Common myeloid progenitor, CD34-positive (primary cell): ENCODE results near the gene PAK2.
"Not testable (repeated sequence)": the region's sequence is repeated elsewhere in the genome, so short reads cannot be mapped to it uniquely, and the experiment has no call there.

ENCODE experiments used
- CTCF ChIA-PET: fragments of 350-600 bp; sonication (Branson Sonifier 250); formaldehyde crosslinking; loops from one replicate; lab custom pipeline; 2021; ENCODE audit warnings: antibody characterized with exemption; lab: Charles Lee
- POLR2A ChIA-PET: fragments of 350-600 bp; sonication (Branson Sonifier 250); formaldehyde crosslinking; loops from one replicate; lab custom pipeline; 2021; ENCODE audit warnings: antibody characterized with exemption; lab: Charles Lee
- DNase-seq, 3 donors: peaks; one replicate each; pipeline versions ENCODE4 v3.0.0 to v3.0.0-alpha.2; 2013
- H3K27ac ChIP-seq, 2 experiments: 1 replicate in 1 of 2; 2 replicates in 1 of 2; pipeline ENCODE4 v1.7.0; 2013; ENCODE audit warnings: inconsistent platforms in 2 of 2, low read length in 2 of 2, mild to moderate bottlenecking in 2 of 2, low read depth in 1 of 2, moderate library complexity in 1 of 2; ENCODE audit not compliant: severe bottlenecking in 2 of 2, insufficient read depth in 1 of 2, poor library complexity in 1 of 2
- H3K27me3 ChIP-seq, 5 experiments: replicated peaks in 2 of 5; 1 replicate in 3 of 5; 2 replicates in 2 of 5; pipeline versions ENCODE4 v1.6.1 to v1.7.0; 2013; ENCODE audit warnings: low read length in 4 of 5, mild to moderate bottlenecking in 2 of 5, moderate library complexity in 2 of 5, inconsistent platforms in 1 of 5; ENCODE audit not compliant: insufficient read depth in 5 of 5, control insufficient read depth in 4 of 5
- H3K36me3 ChIP-seq, 4 experiments: 1 replicate in 2 of 4; 2 replicates in 2 of 4; pipeline versions ENCODE4 v1.6.1 to v1.7.0; 2013; ENCODE audit warnings: low read length in 3 of 4, control low read depth in 1 of 4, mild to moderate bottlenecking in 1 of 4; ENCODE audit not compliant: control insufficient read depth in 4 of 4, insufficient read depth in 4 of 4
- H3K4me1 ChIP-seq, 4 experiments: 1 replicate in 3 of 4; 2 replicates in 1 of 4; pipeline versions ENCODE4 v1.6.1 to v1.7.1; 2013; ENCODE audit warnings: low read length in 3 of 4, mild to moderate bottlenecking in 3 of 4, control low read depth in 1 of 4, inconsistent platforms in 1 of 4, moderate library complexity in 1 of 4; ENCODE audit not compliant: control insufficient read depth in 4 of 4, insufficient read depth in 4 of 4; ENCODE audit errors: control extremely low read depth in 1 of 4
- H3K4me3 ChIP-seq, 7 experiments: 1 replicate in 4 of 7; 2 replicates in 3 of 7; pipeline versions ENCODE4 v1.5.1 to v1.7.0; 2013; ENCODE audit warnings: mild to moderate bottlenecking in 7 of 7, low read length in 6 of 7, moderate library complexity in 6 of 7, inconsistent platforms in 2 of 7, low read depth in 2 of 7, control low read depth in 1 of 7; ENCODE audit not compliant: insufficient read depth in 4 of 7, control insufficient read depth in 1 of 7; ENCODE audit errors: extremely low read depth in 1 of 7
- H3K9me3 ChIP-seq, 5 experiments: 1 replicate in 4 of 5; 2 replicates in 1 of 5; pipeline versions ENCODE4 v1.6.1 to v1.7.1; 2013; ENCODE audit warnings: low read length in 4 of 5, mild to moderate bottlenecking in 2 of 5, inconsistent platforms in 1 of 5, low read depth in 1 of 5, moderate library complexity in 1 of 5; ENCODE audit not compliant: control insufficient read depth in 4 of 5, insufficient read depth in 2 of 5; ENCODE audit errors: control extremely low read depth in 1 of 5
- WGBS: methylation state at CpG from one replicate; pipeline ENCODE4 v1.1.5; 2013; ENCODE audit not compliant: insufficient coverage; 5-methylcytosine and 5-hydroxymethylcytosine counted together

The PAK2 gene

GRCh38 chr3:196711838-196712513 is 27.7 kb upstream of the PAK2 start, which contains the start of the genes CEP19 and PIGX:
TSS of gene CEP19 (minus strand) at chr3:196712250. CDS start at chr3:196708657, 3,593 bp downstream.
TSS of gene PIGX (plus strand) at chr3:196712377.
- no peaks in the 10 kb centered on the region for H3K36me3 ChIP-seq
- 0% methylated on average over 42 of the region's 68 CpGs for WGBS
- peak; percentile 95 to 98 (median 98) for DNase-seq
- CTCF ChIA-PET: interaction anchor here (0.9 kb wide), 1 partner anchor 105 kb away, joined by 3 read pairs; no protein-coding TSS in a partner anchor
- peak within 1 kb of the TSS; percentile 97 for H3K27ac ChIP-seq
- POLR2A ChIA-PET: interaction anchor here (0.5 to 1.3 kb wide), 4 partner anchors 74 to 209 kb away, joined by 3 read pairs; partner anchors contain the start of genes FBXO45 and WDR53
- H3K4me1 ChIP-seq: peaks cover 3 to 23% (median 17%) of the 10 kb centered on the region in 4 experiments
- H3K4me3 ChIP-seq: peak within 1 kb of the TSS; percentile 84 to 94 (median 86)
- H3K9me3 ChIP-seq: no peaks in the 10 kb centered on the region
- no peaks in the 10 kb centered on the region for H3K27me3 ChIP-seq

GRCh38 chr3:196712514-196713413 is 26.9 kb upstream of the PAK2 start:
- H3K36me3 ChIP-seq: no peaks in the 10 kb centered on the region
- H3K4me1 ChIP-seq: peaks cover 3 to 23% (median 17%) of the 10 kb centered on the region in 4 experiments
- H3K27ac ChIP-seq: peak overlapping the region; percentile 97
- peak overlapping the region; percentile 84 to 94 (median 86) for H3K4me3 ChIP-seq
- no peaks in the 10 kb centered on the region for H3K9me3 ChIP-seq
- ChIA-PET CTCF (interaction anchor here (0.9 kb wide), 1 partner anchor 106 kb away, joined by 3 read pairs; no protein-coding TSS in a partner anchor), POLR2A (interaction anchor here (0.5 to 1.3 kb wide), 4 partner anchors 75 to 210 kb away, joined by 3 read pairs; partner anchors contain the start of genes FBXO45 and WDR53)
- H3K27me3 ChIP-seq: no peaks in the 10 kb centered on the region
- DNase-seq: peak; percentile 61 to 63 (median 61)
- WGBS: 8% methylated on average over 46 of the region's 64 CpGs

GRCh38 chr3:196717162-196717561 is 22.5 kb upstream of the PAK2 start:
- H3K9me3 ChIP-seq: peaks cover 0 to 10% (median 1%) of the 10 kb centered on the region in 5 experiments
- H3K4me1 ChIP-seq, DNase-seq, H3K4me3 ChIP-seq, POLR2A ChIA-PET, H3K27me3 ChIP-seq, H3K27ac ChIP-seq: not testable (repeated sequence)
- no CpG with 5 or more reads among the region's 3 CpGs for WGBS
- CTCF ChIA-PET: interaction anchor here (0.6 kb wide), 1 partner anchor 31 kb away, joined by 3 read pairs; no protein-coding TSS in a partner anchor
- peaks cover 8 to 26% (median 13%) of the 10 kb centered on the region in 4 experiments for H3K36me3 ChIP-seq

DNA sequence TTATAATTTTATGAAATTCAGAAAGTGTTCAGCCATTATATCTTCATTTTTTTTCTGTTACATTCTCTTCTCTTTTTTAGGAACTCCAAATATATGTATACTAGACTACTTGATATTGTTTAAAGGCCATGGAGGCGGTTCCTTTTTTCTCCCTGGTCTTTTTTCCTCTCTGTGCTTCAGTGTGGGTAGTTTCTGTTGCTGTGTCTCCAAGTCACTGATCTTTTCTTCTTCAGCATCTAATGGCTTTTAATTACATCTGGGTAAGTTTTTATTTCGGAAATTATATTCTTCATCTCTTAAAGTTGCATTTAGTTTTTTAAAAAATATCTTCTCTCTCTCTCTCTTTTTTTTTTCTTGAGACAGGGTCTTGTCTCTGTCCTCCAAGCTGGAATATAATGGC is 18.6 kb upstream of the PAK2 start:
- no CpG with 5 or more reads among the region's 2 CpGs for WGBS
- Histone ChIP-seq H3K9me3 (peaks cover 0 to 10% (median 1%) of the 10 kb centered on the region in 5 experiments), H3K4me3 (no peak overlapping the region), H3K27me3 (no peaks in the 10 kb centered on the region), H3K4me1 (no peaks in the 10 kb centered on the region), H3K27ac (no peak overlapping the region), H3K36me3 (peaks cover 12 to 41% (median 18%) of the 10 kb centered on the region in 4 experiments)
- CTCF ChIA-PET: interaction anchor here (1.2 kb wide), 1 partner anchor 10 kb away, joined by 3 read pairs; no protein-coding TSS in a partner anchor
- no peak for DNase-seq
- POLR2A ChIA-PET: no interaction called here

- ChIA-PET POLR2A (no interaction called here), CTCF (no interaction called here)
- no peak overlapping the region for H3K4me3 ChIP-seq
- no peaks in the 10 kb centered on the region for H3K9me3 ChIP-seq
- no peak overlapping the region for H3K27ac ChIP-seq
- H3K4me1 ChIP-seq: no peaks in the 10 kb centered on the region
- H3K36me3 ChIP-seq: peaks cover 6 to 38% (median 15%) of the 10 kb centered on the region in 4 experiments
- 100% methylated on average over 2 of the region's 7 CpGs for WGBS
- DNase-seq: no peak
- no peaks in the 10 kb centered on the region for H3K27me3 ChIP-seq
These were observed 12.6 kb upstream of the PAK2 start for GRCh38 chr3:196726788-196727675.

- H3K4me3 ChIP-seq: no peak overlapping the region
- no peaks in the 10 kb centered on the region for H3K27me3 ChIP-seq
- H3K27ac ChIP-seq: no peak overlapping the region
- H3K36me3 ChIP-seq: peaks cover 3 to 16% (median 6%) of the 10 kb centered on the region in 4 experiments
- CTCF ChIA-PET: no interaction called here
- POLR2A ChIA-PET: no interaction called here
- H3K9me3 ChIP-seq: no peaks in the 10 kb centered on the region
- WGBS: no CpG with 5 or more reads among the region's 3 CpGs
- no peak for DNase-seq
- H3K4me1 ChIP-seq: peaks cover 0 to 6% (median 2%) of the 10 kb centered on the region in 4 experiments
These were observed 3.9 kb upstream of the PAK2 start for GRCh38 chr3:196735751-196736150.
